GM18499 (cell line): ENCODE measurements around the gene IFNLR1.

Source experiments
- ATAC-seq: cut with Tn5 transposase; IDR thresholded peaks from one replicate; pipeline ENCODE4 v1.9.1; 2021; ENCODE audit warnings: moderate number of reproducible peaks; ENCODE audit not compliant: insufficient read depth, unreplicated experiment

The IFNLR1 gene

DNA sequence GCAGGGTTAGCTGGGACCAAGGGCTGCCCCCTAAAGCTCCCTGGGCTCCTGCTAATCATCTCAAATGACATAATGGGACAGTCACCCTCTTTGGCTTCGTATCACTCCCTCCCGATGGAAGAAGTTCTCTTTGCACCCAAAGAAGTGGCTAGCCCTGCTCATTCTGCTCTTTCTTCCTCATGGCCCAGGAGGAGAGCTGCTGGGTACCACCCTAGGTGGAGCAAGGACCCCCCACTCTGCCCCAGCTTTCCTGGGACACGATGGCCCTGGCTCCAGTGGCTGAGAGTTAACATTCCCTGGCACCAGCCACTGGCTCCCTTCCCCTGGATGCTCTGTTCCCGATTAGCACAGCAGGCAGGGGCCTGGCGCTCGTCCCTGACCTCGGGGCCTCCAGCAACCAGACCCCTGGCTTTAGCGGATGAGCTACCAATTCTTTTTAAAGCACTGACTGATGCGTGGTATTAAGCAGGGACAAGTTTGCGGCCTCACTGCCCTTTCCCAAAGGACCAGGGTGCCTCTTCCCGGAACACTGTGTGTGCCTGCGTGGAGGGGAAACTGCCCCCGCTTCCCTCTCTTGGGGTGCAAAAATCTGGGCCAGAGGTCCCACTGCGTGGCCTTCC lies 76.3 kb downstream of the IFNLR1 start:
- ATAC-seq = no peak

DNA sequence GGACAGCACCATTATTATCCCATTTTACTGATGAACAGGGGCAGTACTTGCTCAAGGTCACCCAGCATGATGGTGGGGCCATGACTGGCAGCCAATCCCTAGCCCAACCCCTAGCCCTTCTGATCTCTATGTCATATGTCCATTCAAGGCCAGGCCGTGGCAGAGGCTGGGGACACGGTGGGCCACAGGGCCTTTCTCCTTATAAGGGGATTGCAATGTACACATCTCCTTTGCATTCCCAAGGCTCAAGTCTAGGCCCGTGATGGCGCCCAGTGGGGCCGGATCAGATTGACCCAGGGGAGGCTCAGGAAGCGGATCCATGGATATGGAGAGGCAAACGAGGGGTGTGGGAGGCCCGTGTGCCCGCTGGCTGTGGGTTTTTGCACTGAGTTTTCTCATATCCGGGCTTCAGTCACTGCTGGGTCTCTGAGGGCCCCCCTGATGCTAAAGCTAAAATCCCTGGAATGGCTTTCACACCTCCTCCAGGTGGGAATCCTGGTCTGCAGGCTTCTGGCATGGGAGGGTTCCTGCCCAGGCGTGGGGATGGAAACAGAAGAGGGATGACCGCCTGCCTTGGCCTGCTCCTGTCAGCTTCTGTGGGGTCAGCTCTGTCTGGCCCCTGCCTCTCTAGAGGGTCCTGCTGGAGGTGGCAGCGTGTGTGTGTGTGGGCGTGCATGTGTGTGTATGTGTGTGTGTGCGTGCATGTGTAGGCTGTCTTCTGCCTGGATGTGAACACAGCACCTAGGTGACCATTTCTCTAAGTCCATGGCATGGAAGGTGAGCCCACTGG lies 77.2 kb downstream of the IFNLR1 start:
- ATAC-seq = no peak

DNA sequence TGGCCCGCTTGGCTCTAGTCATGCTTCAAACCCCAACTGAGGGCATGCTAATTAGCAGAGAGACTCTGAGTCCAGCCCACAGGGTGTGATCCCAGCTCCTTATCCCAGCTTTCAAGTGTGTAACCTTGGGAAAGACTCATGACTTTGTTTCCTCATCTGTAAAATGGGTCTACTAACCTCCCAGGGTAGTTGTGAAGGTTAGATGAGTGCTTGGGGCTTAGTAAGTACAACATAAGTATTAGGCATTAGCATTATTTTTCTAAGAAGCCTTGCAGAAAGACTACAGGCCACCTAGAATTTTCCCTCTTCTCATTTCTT lies 78.0 kb downstream of the IFNLR1 start:
- ATAC-seq = no peak

DNA sequence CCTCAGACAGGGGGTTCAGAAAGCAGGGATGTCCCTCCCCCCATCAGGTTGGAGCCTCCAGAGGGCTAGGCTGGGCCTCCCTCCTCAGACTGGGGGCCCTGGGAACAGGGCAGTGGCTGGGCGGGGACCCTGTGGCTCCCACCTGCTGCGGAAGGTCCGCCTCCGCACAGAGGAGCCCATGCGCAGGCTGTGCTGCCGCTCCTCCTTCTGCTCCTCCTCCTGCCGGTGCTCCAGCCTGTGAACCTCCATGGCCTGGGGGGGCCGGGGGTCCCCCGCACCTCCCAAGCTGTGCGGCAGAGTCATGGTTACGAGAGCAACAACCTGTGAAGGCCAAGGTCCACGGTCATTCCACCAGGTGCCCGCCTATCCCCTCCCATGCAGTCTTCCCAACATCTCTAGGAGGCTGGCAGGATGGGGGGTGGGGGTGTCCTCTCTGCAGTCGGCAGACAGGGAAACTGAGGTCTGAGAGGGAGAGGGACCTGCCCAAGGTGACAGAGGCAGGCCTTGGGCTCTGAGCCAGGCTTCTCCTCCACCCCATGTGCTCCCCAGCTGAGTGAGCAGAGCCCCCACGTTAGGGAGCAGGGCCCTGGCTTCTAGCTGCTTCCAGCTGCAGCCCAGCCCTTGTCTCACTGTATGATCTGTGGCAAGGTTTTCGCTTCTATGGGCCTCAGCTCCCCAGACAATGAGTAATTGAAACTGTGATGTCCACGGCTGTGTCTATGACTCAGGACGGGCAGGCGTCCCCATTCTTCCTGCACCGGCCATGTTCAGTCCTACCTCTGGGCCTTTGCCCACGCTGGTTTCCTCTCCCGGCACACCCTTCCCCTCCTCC lies 78.5 kb downstream of the IFNLR1 start:
- ATAC-seq = no peak

DNA sequence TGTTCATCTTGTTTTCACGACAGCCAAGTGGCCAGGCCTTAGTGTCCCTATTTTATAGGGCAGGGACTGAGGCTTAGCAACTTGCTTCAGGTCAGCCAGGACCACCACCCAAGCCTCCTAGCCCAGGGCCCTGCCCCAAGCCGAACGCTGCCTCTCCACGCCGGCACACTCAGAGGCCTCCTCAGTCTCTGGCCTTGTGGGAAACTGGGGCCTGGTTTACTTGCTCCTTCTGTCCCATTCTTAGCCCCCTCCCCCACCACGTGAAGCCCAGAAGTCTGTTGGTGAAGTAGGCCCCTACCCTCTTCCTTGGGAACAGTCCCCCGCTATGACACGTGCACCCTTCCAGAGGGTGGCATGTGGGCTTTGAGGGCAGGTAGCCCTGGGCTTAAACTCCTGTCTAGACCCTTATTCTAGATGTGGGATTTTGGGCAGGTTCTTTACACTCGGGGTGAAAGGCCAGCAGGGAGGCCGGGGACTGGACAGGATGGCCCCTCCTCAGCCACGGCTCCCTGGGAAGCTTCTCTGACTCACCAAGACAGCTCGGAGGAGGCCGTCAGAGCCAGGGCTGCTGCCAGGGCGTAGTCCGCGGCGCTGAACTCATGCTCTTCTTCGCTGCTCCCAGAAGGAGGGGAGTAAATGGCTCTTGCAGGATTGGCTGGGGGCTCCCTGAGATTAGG lies 79.5 kb downstream of the IFNLR1 start:
- no peak for ATAC-seq

DNA sequence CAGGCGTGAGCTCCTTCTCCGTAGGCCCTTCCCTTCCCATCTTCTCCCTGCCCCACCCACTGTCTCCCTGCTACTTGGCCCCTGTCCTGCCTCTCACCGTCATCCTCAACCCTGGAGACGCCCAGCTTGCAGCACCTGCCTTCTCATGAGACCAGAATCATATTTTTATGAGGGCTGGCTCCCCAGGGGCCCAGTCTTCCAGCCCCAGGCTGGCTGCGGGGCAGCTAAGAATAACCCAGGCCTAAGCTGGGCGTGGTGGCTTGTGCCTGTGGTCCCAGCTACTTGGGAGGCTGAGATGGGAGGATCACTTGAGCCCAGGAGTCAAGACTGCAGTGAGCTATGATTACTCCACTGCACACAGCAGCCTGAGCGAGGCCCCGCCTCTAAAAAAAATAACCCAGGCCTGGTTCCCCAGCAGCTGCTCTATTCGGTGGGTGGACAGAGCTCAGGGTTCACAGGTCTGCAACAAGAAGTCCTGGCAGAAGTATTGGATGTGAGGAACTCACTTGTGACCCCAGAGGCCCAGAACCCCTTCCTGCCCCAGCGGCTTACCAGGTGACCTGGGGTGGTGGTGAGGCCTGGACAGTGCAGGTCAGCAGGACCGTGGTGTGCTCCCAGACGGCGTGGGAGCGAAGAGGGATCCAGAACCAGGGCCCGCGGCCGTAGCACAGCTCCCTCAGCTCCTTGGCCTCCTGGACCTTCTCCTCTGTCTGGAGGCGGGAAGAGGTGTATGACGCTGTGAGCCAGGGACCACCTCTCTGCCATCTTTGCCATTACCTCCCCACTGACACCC lies 81.5 kb downstream of the IFNLR1 start:
- ATAC-seq = no peak

DNA sequence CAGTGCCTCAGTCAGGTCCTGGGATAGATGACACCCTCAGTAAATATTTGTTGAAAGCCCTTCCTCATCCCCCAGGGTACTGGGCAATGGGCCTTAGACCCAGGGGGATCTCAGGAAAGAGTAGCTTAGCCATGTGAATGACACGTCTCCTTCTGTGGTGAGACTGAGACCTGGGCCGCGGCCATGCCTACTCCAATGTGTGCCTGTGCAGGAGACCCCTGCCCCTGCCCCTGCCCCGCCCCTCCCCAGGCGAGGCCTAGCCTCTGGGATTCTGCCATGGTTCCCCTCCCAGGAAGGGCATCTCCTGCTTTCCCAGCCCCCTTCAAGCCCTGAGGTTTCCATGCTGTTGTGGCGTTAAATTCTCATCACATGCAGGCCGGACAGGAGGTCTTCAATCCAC lies 82.2 kb downstream of the IFNLR1 start:
- no peak for ATAC-seq
